ENCODE data around the gene DPP6.

DPP6 gene

GRCh38 chr7:154592388-154592787 is 540.2 kb downstream of the DPP6 start:
- Histone ChIP-seq H3K27me3 (ENCODE audit: insufficient read depth, low read depth) (no peaks in the 10 kb centered on the region), H3K9ac (no peak overlapping the region), H3K36me3 (ENCODE audit: insufficient read depth) (no peaks in the 10 kb centered on the region), H3K27ac (no peak overlapping the region), H3K4me3 (IDR thresholded peaks at IDR 0.05; ENCODE audit: insufficient read depth, low read depth, low read length) (no peak overlapping the region), H3K4me2 (no peak overlapping the region), H3K4me1 (ENCODE audit: low read depth, poor library complexity, severe bottlenecking) (no peaks in the 10 kb centered on the region), H3K79me2 (ENCODE audit: insufficient read depth, low read depth) (no peaks in the 10 kb centered on the region), H2AFZ (ENCODE audit: low read depth) (no peak overlapping the region), H4K20me1 (ENCODE audit: insufficient read depth) (no peaks in the 10 kb centered on the region)
- no peak for TF ChIP-seq CTCF (conservative IDR thresholded peaks at IDR 0.05; ENCODE audit: low read depth, low read length)

GRCh38 chr7:154598396-154598795 is 546.2 kb downstream of the DPP6 start:
- Histone ChIP-seq H2AFZ (ENCODE audit: low read depth) (no peak overlapping the region), H3K79me2 (ENCODE audit: insufficient read depth, low read depth) (no peaks in the 10 kb centered on the region), H3K27ac (no peak overlapping the region), H3K4me1 (ENCODE audit: low read depth, poor library complexity, severe bottlenecking) (no peaks in the 10 kb centered on the region), H3K36me3 (ENCODE audit: insufficient read depth) (no peaks in the 10 kb centered on the region), H3K27me3 (ENCODE audit: insufficient read depth, low read depth) (no peaks in the 10 kb centered on the region), H3K9ac (no peak overlapping the region), H3K4me2 (no peak overlapping the region), H3K4me3 (IDR thresholded peaks at IDR 0.05; ENCODE audit: insufficient read depth, low read depth, low read length) (no peak overlapping the region), H4K20me1 (ENCODE audit: insufficient read depth) (no peaks in the 10 kb centered on the region)
- TF ChIP-seq CTCF (conservative IDR thresholded peaks at IDR 0.05; ENCODE audit: low read depth, low read length) = no peak

- Histone ChIP-seq H3K79me2 (ENCODE audit: insufficient read depth, low read depth) (no peaks in the 10 kb centered on the region), H3K9ac (no peak overlapping the region), H2AFZ (ENCODE audit: low read depth) (no peak overlapping the region), H3K36me3 (ENCODE audit: insufficient read depth) (no peaks in the 10 kb centered on the region), H3K4me2 (no peak overlapping the region), H3K27ac (no peak overlapping the region), H4K20me1 (ENCODE audit: insufficient read depth) (no peaks in the 10 kb centered on the region), H3K4me3 (IDR thresholded peaks at IDR 0.05; ENCODE audit: insufficient read depth, low read depth, low read length) (no peak overlapping the region), H3K4me1 (ENCODE audit: low read depth, poor library complexity, severe bottlenecking) (no peaks in the 10 kb centered on the region), H3K27me3 (ENCODE audit: insufficient read depth, low read depth) (no peaks in the 10 kb centered on the region)
- TF ChIP-seq CTCF (conservative IDR thresholded peaks at IDR 0.05; ENCODE audit: low read depth, low read length) = no peak
Observed at GRCh38 chr7:154598864-154599263, 546.7 kb downstream of the DPP6 start.

GRCh38 chr7:154610903-154611302 is 558.7 kb downstream of the DPP6 start:
- H2AFZ ChIP-seq (ENCODE audit: low read depth) = no peak overlapping the region
- no peaks in the 10 kb centered on the region for H4K20me1 ChIP-seq (ENCODE audit: insufficient read depth)
- no peak for TF ChIP-seq CTCF (conservative IDR thresholded peaks at IDR 0.05; ENCODE audit: low read depth, low read length)
- no peaks in the 10 kb centered on the region for H3K4me1 ChIP-seq (ENCODE audit: low read depth, poor library complexity, severe bottlenecking)
- no peak overlapping the region for H3K9ac ChIP-seq
- no peaks in the 10 kb centered on the region for H3K36me3 ChIP-seq (ENCODE audit: insufficient read depth)
- no peaks in the 10 kb centered on the region for H3K79me2 ChIP-seq (ENCODE audit: insufficient read depth, low read depth)
- no peaks in the 10 kb centered on the region for H3K27me3 ChIP-seq (ENCODE audit: insufficient read depth, low read depth)
- H3K4me3 ChIP-seq (IDR thresholded peaks at IDR 0.05; ENCODE audit: insufficient read depth, low read depth, low read length) = no peak overlapping the region
- H3K4me2 ChIP-seq = no peak overlapping the region
- no peak overlapping the region for H3K27ac ChIP-seq

- H3K79me2 ChIP-seq (ENCODE audit: insufficient read depth, low read depth) = no peaks in the 10 kb centered on the region
- H3K4me2 ChIP-seq = no peak overlapping the region
- no peaks in the 10 kb centered on the region for H3K4me1 ChIP-seq (ENCODE audit: low read depth, poor library complexity, severe bottlenecking)
- H2AFZ ChIP-seq (ENCODE audit: low read depth) = no peak overlapping the region
- no peak overlapping the region for H3K27ac ChIP-seq
- no peaks in the 10 kb centered on the region for H3K36me3 ChIP-seq (ENCODE audit: insufficient read depth)
- no peaks in the 10 kb centered on the region for H4K20me1 ChIP-seq (ENCODE audit: insufficient read depth)
- H3K4me3 ChIP-seq (IDR thresholded peaks at IDR 0.05; ENCODE audit: insufficient read depth, low read depth, low read length) = no peak overlapping the region
- no peak for TF ChIP-seq CTCF (conservative IDR thresholded peaks at IDR 0.05; ENCODE audit: low read depth, low read length)
- no peak overlapping the region for H3K9ac ChIP-seq
- no peaks in the 10 kb centered on the region for H3K27me3 ChIP-seq (ENCODE audit: insufficient read depth, low read depth)
Observed at GRCh38 chr7:154613811-154614210, 561.6 kb downstream of the DPP6 start.
